HPDE6-E6E7 (cell line): Measurements from ENCODE around the gene ARFGEF2.
A peak's percentile ranks its signal among the peaks of the same experiment; 100 is the strongest.
"Not testable (repeated sequence)": the region's sequence is repeated elsewhere in the genome, so short reads cannot be mapped to it uniquely, and the experiment has no call there.

Experiments
- DNase-seq: peaks from one replicate; pipeline ENCODE4 v3.0.0; 2011; ENCODE audit warnings: missing footprints; ENCODE audit errors: extremely low spot score

Gene ARFGEF2

DNA sequence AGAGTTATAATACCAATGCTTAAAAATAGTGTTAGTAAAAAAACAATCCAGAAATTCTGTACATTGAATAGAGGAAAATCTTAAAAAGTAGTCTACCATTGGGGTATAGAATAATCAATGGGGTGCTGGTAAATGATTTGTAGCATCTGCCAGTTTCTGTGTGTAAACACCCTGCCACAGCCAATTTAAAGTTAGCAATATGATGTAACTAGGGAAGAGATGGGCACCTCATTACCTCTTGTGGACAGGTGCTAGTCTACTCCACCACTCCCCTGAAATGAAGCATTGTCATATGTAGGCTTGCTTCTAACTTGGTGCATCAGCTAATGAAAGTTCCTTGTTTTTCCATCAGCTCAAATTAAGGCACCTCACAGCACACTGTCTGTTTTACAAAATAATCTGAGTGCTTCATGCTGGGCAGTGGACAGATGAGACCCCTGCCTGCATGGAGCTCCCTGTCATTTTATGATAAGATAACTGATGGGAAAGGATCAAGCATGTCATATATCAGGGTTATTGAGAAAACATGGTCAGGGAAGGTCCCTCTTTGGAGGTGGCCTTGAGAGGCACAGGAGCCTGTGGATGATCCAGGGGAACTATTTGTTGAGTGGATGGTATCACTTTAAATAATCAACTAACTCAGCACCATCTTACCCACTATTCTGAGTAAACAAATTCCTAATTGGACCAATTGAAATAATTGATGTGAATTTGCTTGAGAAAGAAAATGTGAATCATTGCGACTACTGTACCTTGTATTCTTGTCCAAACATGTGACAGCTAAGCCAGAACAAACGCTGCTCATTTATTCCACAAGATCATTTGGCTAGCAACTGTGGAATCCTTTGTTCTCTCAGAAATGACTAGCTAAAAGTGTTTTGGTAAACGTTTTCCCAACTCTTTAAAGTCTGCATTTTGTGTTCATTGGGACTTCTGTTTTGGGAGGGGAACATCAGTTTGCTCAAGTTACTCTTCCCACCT, 78.7 kb downstream of the ARFGEF2 start:
- DNase-seq, result no peak

DNA sequence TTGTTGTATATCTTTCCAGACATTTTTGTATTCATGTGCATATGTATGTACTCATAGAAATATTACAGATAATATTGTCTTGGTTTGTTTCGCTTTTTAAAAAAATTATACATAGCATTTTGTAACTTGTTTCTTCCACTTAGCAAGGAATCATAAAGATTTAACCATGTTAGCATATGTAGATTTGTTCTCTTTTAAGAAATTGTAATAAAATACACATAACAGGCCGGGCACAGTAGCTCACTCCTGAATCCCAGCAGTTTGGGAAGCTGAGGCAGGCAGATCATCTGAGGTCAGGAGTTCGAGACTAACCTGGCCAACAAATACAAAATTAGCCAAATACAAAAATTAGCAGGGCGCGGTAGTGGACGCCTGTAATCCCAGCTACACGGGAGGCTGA, 80.2 kb downstream of the ARFGEF2 start:
- no peak for DNase-seq

DNA sequence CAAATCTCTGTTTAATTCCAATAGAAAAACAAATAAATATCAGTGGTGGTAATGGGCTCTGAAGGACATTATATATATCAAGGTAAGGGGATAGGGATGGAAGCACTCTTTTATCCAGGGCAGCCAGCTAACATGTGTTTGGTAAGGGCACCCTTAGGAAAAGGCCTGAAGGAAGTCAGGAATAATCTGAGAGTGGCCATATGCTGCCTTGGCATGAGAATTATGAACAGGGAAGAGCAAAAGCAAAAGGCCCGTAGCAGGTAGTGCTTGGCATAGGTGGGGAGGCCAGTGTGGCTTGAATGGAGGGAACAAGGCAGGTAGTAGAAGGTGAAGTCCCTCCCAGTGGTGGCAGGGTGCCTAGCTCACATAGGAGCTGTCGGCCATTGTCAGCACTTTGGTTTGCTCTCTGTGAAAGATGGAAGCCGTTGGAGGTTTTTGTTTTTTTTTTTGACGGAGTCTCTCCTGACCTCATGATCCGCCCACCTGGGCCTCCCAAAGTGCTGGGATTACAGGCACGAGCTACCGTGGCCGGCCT, 85.0 kb downstream of the ARFGEF2 start:
- no peak for DNase-seq

DNA sequence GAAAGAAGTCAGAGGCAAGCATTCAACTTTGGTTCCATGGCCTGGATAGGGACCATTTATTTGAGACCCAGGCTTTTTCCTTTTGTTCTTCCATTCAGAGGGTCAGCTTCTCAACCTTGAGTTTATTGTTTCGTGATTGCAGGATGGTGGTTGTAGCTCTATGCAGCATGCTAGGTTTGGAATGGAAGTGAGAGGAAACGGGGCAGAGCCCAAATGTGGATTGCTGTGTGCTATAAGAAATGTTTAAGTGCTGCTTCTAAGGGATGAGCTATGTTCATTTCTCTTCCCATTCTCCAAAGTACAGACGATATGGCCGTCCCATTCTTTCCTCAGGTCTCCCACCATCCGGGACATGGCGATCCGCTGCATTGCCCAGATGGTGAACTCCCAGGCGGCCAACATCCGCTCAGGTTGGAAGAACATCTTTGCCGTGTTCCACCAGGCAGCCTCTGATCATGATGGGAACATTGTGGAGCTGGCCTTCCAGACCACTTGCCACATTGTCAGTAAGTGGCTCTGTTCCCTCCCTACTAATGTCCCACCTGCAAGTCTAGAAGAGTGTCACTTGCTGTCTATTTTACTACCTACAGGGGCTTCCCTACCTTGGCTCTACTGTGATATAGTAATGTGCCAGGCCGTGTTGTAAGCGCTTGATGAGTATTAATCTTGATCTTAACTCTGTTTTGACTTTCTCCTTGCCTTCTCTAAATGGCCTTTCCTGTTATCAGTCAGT, 88.6 kb downstream of the ARFGEF2 start:
- DNase-seq, result no peak

DNA sequence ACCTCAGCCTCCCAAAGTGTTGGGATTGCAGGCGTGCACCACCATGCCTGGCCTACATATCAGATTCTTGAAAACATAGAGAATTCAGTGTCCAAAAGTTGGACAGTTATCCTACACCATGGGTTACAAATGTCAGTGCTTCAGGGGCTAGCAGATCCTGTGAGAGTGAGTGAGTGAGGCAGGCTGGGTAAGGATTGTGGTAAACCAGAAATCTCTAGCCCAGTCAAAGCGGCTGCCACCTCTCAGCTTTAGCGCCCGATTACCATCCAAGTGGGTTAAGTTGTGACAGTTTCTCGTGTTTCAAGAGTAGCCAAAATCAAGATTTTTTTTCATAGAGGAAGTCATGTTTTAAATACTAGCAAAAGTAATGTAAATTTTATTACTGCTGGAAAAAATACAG, 102.7 kb downstream of the ARFGEF2 start:
- no peak for DNase-seq

DNA sequence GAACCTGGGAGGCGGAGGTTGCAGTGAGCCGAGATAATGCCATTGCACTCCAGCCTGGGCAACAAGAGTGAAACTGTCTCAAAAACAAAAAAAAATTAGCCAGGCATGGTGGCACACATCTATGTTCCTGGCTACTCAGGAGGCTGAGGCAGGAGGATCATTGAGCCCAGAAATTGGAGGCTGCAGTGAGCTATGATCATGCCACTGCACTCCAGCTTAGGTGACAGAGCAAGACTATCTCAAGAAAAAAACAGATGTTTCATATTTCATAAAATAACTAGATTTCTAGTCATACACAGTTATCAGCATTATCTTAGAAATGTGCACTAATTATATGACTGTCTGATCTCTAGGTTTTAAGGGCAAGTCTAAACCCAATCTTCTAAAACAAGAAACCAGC, 106.7 kb downstream of the ARFGEF2 start:
- DNase-seq, result not testable (repeated sequence)

DNA sequence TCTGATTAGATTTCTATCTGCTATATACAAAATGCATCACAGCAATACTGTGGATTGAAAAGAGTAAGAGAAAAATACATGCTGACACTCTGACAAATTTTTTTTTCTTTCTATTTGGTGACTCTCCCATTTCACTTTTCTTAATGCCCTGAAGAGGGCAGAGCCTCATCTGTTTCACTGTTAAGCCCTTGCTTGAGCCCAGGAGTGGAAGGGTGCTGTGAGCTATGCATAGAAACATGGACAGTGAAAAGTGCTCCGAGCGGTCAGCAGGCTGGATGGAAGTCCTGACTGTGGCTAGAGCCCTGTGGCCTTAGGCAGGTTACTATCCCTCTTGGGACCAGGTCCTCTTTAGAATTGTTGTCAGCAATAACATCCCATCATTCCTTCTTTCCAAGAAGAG, 107.2 kb downstream of the ARFGEF2 start:
- DNase-seq, result no peak

DNA sequence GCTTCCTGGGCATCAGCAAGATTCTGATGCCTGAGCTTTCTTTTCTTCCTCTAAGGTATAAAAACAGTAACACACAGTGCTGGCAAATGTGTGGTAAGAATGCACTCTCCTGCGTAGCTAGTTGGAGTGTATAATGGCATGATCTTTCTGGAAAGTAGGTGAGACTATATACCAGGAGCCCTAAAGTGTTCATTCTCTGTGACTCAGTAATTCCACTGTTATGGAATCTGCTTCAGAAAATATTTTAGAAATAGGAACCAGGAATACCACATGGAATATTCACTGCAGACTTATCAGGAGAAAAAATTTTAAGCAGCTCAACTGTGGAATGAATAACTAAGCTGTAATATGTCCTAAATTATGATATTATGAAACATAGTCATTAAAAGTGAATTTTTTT, 107.7 kb downstream of the ARFGEF2 start:
- DNase-seq, result no peak

DNA sequence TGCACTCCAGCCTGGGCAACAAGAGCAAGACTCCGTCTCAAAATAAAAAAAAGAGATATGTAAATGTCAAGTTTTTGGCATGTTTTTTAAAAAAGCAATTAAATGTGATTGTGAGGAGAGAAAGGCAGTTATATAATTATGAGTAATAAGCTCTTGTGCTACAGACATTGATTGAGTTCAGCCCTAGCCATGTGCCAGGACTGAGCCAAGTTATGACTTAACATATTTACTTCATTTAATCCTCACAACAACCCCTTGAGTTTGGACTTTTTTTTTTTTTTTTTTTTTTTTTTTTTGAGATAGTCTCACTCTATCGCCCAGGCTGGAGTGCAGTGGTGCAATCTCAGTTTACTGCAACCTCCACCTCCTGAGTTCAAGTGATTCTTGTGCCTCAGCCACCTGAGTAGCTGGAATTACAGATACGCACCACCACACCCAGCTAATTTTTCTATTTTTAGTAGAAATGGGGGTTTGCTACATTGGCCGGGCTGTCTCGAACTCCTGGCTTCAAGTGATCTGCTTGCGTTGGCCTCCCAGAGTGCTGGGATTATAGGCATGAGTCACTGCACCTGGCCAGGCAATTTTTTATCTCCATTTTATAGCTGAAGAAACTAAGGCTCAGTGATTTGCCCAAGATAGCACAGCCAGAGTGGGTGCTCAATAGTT, 109.6 kb downstream of the ARFGEF2 start:
- no peak for DNase-seq

DNA sequence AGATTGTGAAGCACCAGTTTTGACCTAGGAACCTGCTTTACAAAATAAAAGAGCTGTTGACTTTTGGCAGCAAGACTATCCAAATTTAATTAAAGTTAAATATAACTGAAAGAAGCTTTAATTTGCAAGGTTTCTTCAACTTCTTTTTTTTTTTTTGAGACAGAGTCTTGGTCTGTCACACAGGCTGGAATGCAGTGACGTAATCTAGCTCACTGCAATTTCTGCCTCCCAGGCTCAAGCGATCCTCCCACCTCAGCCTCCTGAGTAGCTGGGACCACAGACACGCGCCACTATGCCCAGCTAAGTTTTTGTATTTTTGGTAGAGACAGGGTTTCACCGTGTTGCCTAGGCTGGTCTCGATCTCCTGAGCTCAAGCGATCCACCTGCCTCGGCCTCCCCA, 110.9 kb downstream of the ARFGEF2 start:
- DNase-seq, result no peak

DNA sequence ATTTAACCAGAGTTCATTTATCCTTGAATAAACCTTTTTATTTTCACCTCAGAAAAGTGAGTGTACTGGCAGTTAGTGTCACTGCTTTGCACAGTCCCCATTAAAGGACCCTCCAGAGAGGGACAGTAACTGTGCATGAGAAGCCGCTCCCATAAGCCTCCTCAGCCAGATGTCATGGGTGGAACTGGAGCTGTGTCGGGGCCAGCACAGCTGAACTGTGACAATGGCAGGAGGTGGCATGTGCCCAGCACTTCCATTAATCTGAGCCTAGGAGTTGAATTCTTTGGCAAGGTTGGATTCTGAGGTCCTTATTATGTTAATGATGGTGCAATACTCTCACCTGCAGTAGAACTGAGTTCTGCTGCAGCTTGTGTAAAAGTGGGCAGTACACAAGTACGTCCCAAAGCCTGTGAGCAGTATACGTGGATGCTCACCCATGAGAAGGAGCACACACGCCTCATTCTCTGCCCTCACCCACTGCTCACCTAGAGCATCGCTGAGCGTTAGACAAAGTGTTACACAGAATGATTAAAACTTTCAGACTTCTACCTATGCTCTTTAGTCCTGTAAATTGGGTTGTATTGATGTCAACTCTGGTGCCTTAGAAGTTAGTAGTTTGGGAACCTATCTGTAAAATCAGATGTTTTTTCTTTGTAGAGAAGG, 112.7 kb downstream of the ARFGEF2 start:
- no peak for DNase-seq

DNA sequence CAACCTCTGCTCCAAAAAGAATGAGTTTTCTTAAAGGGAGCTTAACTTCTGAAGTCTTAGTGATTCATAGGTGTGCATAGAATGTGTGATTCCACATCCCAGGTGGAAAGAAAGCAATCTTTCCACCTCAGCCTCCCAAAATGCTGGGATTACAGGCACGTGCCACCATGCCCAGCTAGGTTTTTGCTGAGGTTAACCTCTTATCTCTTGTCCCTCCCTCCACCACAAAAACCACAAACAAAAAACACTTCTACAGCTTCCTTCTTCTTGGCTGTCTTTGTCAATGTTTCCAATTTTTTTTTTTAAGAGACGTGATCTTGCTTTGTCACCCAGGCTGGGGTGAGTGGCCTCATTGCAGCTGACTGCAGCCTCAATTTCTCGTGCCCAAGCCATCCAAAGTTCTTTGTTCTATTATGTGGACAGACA, 116.5 kb downstream of the ARFGEF2 start:
- no peak for DNase-seq

DNA sequence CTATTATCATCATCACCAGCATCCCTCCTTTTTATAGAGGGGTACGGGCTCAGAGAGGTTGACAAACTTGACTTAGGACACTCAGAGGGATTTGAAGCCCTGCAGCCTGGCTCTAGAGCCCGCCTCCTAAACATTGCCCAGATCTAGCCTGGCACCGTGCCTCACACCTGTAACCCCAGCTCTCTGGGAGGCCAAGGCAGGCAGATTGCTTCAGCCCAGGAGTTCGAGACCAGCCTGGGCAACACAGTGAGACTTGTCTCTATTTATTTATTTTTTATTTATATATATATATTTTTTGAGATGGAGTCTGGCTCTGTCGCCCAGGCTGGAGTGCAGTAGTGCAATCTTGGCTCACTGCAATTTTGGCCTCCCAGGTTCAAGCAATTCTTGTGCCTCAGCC, 118.3 kb downstream of the ARFGEF2 start:
- no peak for DNase-seq

DNA sequence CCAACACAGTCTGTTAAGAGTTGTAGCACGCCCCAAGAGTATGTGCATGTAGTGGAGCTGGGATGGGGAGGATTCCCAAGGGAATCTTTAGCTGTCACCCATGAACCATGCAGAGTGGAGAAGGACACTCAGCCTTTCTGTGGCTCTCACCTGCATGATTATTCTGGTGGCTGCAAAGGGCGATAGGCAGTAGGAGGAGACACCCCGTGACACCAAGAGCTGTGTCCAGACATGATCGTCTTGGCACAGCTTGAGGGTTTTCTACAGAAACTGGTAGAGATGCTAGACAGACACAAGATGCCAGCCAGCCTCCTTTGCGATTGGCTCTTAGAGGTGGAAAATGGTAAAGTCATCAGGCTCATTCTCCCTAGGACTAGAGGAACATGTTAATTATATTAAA, 121.5 kb downstream of the ARFGEF2 start:
- DNase-seq, result peak; percentile 41

DNA sequence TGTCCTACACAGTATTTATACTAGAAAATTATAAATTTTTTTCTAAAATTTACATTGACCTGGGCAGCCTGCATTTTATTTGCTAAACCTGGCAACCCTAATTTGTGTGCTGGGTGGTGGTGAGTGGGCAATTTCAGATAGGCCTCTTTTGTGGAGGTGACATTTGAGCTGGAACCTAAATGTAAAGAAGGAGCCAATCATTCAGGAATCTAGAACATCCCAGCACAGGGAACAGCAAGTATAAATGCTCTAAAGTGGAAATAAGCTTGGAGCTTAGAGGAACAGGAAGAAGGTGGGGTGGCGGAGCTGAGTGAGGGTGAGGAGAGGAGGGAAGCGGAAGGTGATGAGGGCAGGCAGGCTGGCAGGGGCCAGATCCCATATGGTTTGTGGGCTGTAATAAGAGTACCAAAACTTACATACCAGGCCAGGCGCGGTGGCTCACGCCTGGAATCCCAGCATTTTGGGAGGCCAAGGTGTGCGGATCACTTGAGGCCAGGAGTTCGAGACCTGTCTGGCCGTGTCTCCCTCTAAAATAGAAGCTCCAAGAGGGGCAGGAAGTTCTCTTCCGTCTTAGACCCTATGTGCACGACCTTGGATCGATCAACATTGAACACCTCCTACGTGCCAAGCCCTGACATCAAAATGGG, 124.1 kb downstream of the ARFGEF2 start:
- DNase-seq, result no peak

DNA sequence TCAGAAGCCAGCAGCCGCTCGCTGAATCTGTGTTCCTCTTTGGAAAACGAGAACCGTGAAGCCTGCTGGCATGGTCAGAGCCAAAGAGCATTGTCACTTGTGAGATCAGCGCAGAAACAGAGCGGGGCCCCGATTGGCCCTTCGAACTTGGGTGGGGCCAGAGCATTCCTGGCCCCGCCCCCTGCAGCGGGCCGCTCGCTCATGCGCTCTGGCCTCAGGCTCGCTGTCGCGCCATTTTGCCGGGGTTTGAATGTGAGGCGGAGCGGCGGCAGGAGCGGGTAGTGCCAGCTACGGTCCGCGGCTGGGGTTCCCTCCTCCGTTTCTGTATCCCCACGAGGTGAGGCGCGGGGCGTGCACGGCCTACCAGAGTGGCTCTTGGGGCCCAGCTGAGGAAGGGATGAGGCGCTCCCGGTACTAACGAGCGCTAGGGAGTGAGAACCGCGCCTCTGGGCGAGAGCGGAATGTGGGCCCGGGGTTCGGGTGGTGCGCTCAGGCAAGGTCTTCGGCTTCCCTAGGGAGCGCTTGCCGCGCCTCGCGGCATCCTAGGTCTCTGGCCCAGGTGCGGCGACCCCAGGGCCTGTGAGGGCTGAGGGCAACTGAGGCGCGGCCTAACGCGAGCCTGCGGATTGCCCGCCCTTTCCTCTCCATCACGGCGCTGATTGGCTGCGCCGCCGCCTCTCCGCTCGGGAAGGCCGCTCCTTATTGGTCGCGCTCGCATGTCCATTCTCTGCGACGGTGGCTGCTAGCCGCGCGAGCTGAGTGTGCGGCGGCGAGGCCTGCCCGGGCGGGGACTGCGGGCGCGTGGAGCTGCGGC, 124.8 kb downstream of the ARFGEF2 start, which contains the start of gene CSE1L:
CSE1L (plus strand) TSS at position 226 of the 814 bp plus-strand sequence. CDS start 12,152 bp downstream, outside the sequence.
- DNase-seq, result peak; percentile 100

DNA sequence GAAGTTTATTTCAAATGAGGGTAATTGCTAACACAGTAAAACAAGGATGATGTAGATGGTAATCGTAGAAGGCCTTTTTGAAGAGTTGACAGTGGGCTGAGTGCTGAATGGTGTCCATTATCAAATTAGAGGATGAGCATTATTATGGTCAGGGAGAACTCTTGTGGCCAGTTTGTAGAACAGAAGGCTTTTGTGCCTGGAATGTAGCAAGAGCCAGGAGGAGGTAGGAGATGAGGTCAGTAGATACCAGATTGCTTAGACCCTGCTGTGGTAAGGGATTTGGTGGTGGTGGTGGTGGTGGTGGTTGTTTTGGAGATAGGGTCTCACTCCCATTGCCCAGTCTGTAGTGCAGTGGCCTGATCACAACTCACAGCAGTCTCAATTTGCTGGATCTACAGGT, 130.8 kb downstream of the ARFGEF2 start:
- DNase-seq, result no peak

DNA sequence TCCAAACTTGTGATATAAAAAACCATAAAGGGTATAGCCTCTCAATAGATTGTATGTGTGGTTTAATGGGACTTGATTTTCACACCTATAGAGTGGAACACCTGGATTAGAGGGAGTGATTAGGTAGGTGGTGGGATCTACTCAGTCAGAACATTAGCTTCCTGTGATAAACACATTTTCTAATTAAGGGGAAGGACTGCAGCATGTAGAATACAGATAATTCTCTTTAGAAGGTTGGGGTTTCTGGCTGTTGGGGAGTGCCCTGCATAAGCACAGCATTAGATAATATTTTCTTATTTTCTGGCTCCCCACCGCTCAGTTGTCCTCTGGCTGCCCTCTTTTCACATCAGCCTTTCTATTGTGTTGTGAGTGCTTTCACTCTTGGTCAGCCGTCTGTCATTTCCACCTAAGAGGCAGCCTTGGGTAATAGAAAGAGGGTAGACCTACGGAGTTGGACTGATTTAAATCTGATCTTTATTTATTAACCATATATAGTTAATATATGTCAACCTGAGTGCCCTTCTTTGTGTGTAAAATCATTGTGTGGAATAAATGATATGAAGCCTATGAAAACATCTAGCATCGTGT, 132.6 kb downstream of the ARFGEF2 start:
- DNase-seq, result no peak

DNA sequence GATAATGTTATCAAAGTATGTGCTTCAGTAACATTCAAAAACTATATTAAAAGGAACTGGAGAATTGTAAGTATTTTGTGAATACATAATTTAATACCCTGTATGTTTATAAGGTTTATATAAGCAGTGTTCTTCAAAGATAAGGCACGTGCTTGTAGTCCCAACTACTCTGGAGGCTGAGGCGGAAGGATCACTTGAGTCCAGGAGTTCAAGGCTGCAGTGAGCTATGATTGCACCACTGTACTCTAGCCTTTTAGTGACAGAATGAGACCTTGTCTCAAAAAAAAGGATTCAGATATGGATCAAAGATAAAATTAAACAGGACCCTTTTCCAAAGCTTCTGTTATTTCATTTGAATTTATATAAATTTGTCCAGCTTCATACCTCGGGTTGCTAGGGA, 141.8 kb downstream of the ARFGEF2 start:
- no peak for DNase-seq

DNA sequence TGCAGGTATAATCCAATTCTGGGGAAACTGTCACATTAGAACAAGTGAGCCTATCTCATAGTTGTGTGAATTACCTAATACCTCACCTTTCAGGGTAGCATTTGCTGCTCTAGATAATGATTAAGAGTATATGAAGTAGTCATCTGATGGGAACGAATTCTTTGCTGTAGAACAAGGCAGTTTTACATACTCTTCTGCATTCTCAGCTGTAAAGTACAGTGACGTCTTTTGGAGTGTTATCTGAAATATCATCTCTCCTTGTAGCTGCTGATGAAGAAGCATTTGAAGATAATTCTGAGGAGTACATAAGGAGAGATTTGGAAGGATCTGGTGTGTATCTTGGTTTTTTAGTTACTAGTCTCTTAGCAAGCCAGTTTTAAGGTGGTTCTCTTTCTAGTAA, 153.0 kb downstream of the ARFGEF2 start:
- DNase-seq, result no peak
